IPS-NIHi11 (cell line): Measurements from ENCODE around the gene FAM171A1.

Source experiments
- DNase-seq: peaks from one replicate; pipeline ENCODE4 v3.0.0; 2012; ENCODE audit warnings: mixed read lengths, low spot score

Gene FAM171A1

GRCh38 chr10:15168786-15169554 is 202.1 kb downstream of the FAM171A1 start:
- peak; percentile 97 for DNase-seq

GRCh38 chr10:15168291-15168785 is 202.8 kb downstream of the FAM171A1 start, which contains the start of gene NMT2:
Gene NMT2 (minus strand): TSS chr10:15168693. CDS start chr10:15168612, 81 bp downstream.
- peak; percentile 95 for DNase-seq

- DNase-seq = peak; percentile 75
Observed at GRCh38 chr10:15167411-15168290, 203.4 kb downstream of the FAM171A1 start.

- no peak for DNase-seq
Observed at GRCh38 chr10:15166325-15166724, 204.8 kb downstream of the FAM171A1 start.

GRCh38 chr10:15163253-15163828 is 207.7 kb downstream of the FAM171A1 start:
- DNase-seq = no peak
